Adrenal gland (tissue), 5 donors: ENCODE measurements around the gene CAMTA1.

Experiments
- CTCF ChIP-seq, 6 experiments: fragments of 450-650 bp in 4 of 6; fragments of 200-600 bp in 2 of 6; sonication (generic) in 1 of 6; IDR thresholded peaks; 1 replicate in 5 of 6; 2 replicates in 1 of 6; pipeline versions ENCODE4 v1.5.1 to v1.8.0; 2016 to 2021; ENCODE audit warnings: antibody characterized with exemption in 6 of 6, mild to moderate bottlenecking in 2 of 6, moderate library complexity in 1 of 6
- POLR2A ChIP-seq, 2 donors: fragments of 450-650 bp; IDR thresholded peaks; one replicate each; pipeline ENCODE4 v1.6.1; 2017; ENCODE audit warnings: antibody characterized with exemption in 2 of 2, mild to moderate bottlenecking in 2 of 2, moderate library complexity in 1 of 2
- donor health status: DM: no; HTN: no; CAD: no.

DNA sequence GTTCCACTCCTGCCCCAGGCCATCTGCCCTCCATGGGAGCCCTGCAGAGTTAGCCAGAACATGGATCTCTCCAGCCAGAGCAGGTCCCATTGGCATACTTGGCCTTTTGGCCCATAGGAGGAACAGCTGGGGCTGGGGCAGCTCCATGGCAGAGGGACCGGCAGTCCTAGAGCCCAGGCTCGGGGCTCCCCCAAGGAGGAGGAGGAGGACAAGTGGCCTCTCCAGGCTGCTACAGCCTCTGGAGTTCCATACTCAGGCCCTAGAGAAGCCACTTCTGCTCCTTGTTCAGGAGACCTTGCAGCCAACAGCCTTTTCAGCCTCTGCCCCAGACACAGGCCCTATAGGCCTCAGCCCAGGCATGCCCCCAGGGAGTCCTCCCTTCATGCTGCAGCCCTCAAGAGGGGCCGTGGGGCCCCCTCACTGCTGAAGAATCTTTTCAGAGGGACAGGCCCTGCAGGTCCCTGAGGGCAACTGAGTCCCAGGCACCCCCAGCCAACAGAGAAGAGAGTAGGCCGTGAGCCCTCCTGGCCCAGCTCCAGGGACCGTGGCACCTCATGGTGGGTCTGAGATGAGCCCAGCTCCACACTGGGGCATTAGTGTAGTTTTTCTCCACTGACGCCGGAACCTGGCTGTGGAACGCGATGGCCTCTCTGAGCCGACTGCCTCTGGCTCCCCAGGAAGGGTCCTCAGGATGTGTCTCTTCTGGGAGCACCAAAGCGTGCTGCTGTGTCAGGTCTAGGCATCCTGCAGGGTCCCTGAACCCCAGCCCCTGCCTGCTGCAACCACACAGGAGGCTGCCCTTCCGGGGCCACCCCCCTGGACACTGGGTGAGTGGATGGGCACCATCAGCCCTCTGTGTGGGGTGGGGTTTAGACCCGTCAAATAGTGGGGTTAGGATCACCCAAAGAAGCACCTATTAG lies 688.2 kb downstream of the CAMTA1 start:
- TF ChIP-seq CTCF (IDR thresholded peaks at IDR 0.05) (no peak), POLR2A (IDR thresholded peaks at IDR 0.05) (no peak)
